ENCODE measurements around the gene LRRC71.

GRCh38 chr1:156883919-156884318 is 36.5 kb upstream of the LRRC71 start:
- TF ChIP-seq CTCF (IDR thresholded peaks at IDR 0.05) (no peak), EZH2 (IDR thresholded peaks at IDR 0.05; ENCODE audit: borderline replicate concordance, insufficient read depth, low read depth, low read length, poor library complexity, severe bottlenecking) (no peak)
